Activated CD4-positive, alpha-beta T cell treated with anti-CD3 and anti-CD28 coated beads for 4 hours (primary cell): ENCODE data around the gene TBX4.

Experiments
- DNase-seq, 2 donors: peaks; one replicate each; pipeline ENCODE4 v3.0.0-alpha.2; 2020

TBX4 gene

GRCh38 chr17:61455324-61456060 is 3.3 kb downstream of the TBX4 start:
- DNase-seq = no peak

DNA sequence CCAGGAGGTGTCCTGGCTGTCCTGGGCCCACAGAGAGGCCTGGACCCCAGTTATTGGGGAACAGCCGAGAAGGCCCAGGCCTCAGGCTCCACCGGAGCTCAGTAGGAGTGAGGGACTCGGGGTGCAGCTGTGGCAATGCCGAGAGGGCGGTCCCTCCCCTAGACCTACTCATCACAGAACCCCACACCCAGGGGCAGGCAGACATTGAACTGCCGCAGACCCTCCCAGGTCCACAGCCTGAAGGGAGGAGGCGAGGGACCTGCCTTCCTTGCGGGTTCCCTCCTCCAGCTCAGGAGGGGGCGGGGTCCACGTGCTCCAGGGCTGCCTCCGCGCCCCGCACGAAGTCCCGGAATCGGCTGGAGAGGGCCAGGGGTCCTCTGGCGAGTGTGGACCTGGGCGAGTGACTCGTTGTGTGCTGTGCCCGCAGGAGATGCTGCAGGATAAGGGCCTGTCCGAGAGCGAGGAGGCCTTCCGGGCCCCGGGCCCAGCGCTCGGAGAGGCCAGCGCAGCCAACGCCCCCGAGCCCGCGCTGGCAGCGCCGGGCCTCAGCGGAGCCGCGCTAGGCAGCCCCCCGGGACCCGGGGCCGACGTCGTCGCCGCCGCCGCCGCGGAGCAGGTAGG is 3.9 kb downstream of the TBX4 start:
- DNase-seq = no peak

GRCh38 chr17:61456688-61457225 is 4.5 kb downstream of the TBX4 start:
- DNase-seq = no peak

- no peak for DNase-seq
Observed at GRCh38 chr17:61457226-61457983, 5.2 kb downstream of the TBX4 start.

GRCh38 chr17:61458000-61458399 is 5.8 kb downstream of the TBX4 start:
- DNase-seq = no peak

GRCh38 chr17:61458421-61459141 is 6.4 kb downstream of the TBX4 start:
- no peak for DNase-seq

- DNase-seq = no peak
Observed at GRCh38 chr17:61459142-61459809, 7.1 kb downstream of the TBX4 start.

DNA sequence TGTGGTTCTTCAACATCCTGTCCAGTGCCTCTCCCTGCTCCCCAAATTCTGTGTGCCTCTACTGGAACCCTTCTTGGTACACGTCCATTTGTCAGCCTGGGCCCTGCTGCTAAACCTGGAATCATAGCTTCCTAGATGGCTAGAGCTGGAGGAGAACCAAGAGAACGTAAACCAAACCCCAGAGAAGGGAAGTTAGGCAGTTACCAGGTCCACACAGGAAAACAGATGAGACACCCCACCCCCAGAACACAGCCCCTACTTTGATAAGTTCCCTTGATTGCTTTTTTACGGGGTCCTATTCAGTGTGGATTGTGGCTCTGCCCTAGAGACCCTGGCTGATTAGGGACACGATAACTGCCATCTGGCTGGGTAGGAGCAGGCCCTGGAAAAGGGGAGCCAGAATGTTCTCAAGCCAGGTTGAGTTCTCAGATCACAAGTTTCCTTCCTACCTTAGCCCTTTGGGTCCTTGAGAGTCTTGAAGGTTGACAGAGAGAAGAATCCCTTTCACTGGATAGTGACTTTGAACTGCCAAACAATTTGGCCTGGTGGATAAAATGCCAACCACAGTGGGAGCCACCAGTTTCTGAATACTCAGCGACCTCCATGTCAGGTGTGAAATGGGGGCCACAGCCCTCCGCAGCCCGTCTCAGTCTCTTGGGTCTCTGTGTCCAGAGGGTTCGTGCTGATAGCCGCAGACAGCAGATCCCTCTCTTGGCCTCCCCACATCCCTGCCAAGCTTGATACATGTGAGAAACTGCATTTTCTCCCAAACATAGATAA is 7.9 kb downstream of the TBX4 start:
- no peak for DNase-seq

GRCh38 chr17:61460796-61461585 is 8.8 kb downstream of the TBX4 start:
- DNase-seq = no peak

DNA sequence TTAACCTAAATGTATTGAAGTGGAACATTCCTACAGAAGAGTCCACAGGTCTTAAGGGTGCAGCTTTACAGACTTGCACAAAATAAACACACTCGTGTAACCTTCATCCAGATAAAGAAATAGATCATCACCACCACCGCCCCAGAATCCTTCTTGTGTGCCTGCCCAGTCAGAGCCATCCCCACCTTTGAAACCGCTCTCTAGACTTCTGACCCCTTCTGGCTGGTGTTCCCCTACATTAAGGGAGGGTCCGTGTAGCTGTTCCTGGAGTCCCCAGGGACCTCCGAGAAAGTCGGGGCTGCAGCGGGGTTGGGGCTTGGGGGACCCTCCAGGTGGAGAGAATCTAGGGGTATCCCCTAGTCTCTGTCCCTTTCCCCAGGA is 9.4 kb downstream of the TBX4 start:
- no peak for DNase-seq

DNA sequence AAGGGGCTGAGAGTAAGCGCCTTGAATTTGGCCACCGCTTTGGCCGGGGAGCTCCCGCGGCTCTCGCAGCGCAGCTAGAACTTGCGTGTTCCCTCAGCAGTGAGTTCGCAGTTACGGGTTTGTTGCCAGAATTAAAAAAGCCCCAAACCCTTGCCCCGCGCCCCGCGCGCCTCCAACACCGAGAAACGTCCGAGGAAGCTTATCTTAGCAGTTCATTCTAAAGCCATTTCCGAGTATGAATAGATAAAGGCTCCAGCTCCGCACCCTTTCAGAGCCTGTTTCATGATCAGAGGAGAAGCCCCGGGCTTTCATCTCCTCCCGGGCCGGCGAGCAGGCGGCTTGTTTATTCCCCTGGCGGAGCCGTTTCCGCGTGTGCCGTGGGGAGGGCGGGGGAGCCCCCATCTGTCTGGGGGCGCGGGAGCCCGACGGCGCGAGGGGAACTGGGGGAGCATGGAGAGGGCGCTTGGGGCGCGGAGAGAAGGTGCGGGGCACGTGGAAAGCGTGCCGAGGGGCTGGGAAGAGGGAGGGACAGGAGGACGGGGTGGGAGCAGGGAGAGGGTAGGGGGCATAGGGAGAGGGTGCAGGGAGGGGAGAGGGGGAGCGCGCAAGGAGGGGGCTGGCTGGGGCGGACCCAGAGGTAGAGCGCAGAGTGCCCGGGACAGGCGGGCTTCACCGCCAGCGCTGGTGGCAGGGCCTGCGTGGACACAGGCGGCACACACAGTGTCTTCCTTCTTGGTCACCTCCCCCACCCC is 9.9 kb downstream of the TBX4 start:
- no peak for DNase-seq

GRCh38 chr17:61462719-61463315 is 10.6 kb downstream of the TBX4 start:
- no peak for DNase-seq

DNA sequence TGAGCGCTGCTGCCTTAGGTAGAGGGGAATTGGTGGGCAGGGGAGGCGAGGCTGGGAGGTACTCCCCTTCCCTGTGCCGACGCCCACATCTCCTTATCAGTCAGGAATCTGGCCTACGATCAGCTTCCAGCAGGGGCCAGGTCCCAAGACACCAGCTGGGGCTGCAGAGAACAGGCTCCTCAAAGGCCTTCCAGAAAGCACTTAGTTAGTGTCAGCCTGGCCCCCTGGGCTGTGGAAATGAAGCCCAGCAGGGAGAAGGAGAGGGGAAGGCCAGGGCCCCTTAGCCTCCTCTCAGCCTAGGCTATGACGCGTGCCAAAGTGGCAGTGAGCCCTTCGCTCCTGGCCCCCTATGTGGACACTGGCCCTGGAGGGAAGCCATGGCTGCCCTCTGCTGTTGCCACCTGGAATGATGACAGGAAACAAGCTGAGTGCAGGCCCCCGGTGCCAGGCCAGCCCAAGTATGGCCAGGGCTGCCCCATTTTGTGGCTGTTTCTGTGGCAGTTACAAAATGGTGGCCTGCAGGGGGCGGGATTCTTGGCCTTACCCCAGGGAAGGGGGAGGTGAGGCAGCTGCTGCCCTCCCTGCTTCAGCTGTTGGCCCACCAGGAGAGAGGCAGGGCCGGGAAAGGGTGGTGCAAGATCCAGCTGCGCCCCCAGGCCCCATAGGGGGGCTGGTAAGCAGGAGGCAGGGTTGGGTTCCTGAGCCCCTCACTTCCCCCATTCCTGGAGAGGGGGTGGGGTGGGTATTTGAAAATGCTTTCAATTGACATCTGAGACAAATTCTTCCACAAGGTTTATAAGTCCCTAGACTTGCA is 11.3 kb downstream of the TBX4 start:
- no peak for DNase-seq

DNA sequence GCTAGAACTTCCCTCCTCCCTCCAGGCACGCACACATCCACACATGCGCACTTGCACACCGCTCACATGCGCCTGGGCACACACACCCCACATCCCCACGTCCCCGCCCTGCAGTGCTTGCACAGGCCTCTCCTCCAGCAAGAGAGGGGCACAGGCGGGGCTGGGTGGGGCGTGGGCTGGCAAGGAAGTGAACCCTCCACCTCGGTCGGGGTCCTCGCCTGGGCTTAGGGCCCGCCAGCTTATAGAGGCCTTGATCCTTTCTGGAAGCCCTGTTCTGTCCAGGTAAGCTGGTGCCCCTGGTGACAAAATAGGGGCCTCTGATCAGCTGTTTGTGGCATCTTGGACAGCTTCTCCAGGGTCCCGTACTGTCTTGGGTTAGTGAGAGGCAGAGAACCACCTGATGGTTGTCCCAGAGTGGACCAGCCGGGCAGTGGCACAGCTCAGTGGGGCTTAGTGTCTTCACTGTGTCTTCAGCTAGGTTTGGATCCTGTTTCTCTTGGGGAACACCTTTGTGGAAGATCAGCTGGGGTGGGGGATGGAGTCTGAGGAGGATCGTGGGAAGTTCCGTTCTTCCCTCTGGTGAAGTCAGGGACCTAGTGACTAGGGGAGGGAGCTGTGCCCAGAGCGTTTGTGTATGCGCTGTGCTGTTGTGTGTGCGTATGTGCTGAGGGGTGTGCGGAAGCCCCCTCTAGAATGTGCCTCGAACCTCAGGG is 12.1 kb downstream of the TBX4 start:
- no peak for DNase-seq

GRCh38 chr17:61464843-61465180 is 12.6 kb downstream of the TBX4 start:
- DNase-seq = no peak

GRCh38 chr17:61465550-61466237 is 13.5 kb downstream of the TBX4 start:
- no peak for DNase-seq

DNA sequence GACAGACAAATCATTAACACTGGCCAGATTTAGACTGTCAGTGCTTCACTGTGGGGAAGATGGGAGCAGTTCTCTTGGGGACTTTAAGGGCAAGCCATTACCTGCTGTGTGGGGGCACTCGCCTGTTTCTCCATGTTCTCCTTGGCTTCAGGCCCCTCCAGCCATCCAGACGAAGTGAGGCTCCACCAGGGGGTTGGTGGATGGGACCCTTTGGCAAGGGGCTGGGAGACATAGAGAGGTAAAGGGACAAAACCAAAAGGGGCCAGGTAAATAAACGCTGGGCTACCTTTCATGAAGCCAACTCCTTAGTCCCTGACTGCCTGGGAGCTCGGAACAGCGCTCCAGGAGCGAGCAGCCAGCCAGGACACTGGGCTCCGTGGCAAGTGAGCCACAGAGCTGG is 14.0 kb downstream of the TBX4 start:
- no peak for DNase-seq
